HepG2 (cell line): Measurements from ENCODE around the gene MICA. TPM values are rescaled to one million over a fixed set of nuclear protein-coding genes. Genes with fewer than 3 reads are reported as not detected.

Source experiments
- ATF7-NPFF ChIP-seq: sonication (generic); formaldehyde crosslinking; IDR thresholded peaks from 2 replicates; pipeline ENCODE4 v1.8.1; 2023; ENCODE audit warnings: mild to moderate bottlenecking, low read depth, missing genetic modification reagents, moderate library complexity
- SMARCE1 ChIP-seq: fragments of 450-650 bp; IDR thresholded peaks from 2 replicates; pipeline ENCODE4 v1.6.1; 2017; ENCODE audit warnings: borderline replicate concordance
- ZMYM2 ChIP-seq: sonication (generic); formaldehyde crosslinking; IDR thresholded peaks from 2 replicates; pipeline ENCODE4 v1.8.0; 2022; ENCODE audit warnings: mild to moderate bottlenecking, missing genetic modification reagents
- ZNF550 ChIP-seq: sonication (generic); formaldehyde crosslinking; IDR thresholded peaks from 2 replicates; pipeline ENCODE4 v1.4.0; 2020; ENCODE audit warnings: mild to moderate bottlenecking, missing genetic modification reagents, borderline replicate concordance
- polyA plus RNA-seq, 8 experiments: library from polyadenylated mRNA; depleted of rRNA in 3 of 8; stranded (reverse) in 7 of 8; unstranded in 1 of 8; fragments of >200 nt; fragmentation: Illumina TruSeq in 4 of 8; extraction: Trizol in 4 of 8; gene quantifications; 2 replicates each; pipeline versions ENCODE4 v1.2.1 to v1.2.3, GENCODE V29; 2011 to 2016; ENCODE audit warnings: low read depth in 4 of 8, missing spikeins in 1 of 8, mixed read lengths in 1 of 8; ENCODE audit not compliant: insufficient read depth in 1 of 8
- total RNA-seq, 5 experiments: library from RNA; depleted of rRNA; stranded (reverse); fragments of >200 nt; fragmentation: Illumina TruSeq; extraction: Trizol; gene quantifications; 2 replicates each; pipeline ENCODE4 v1.2.3, GENCODE V29; 2016; ENCODE audit warnings: low read depth in 1 of 5
- TF ChIP-seq, protein P1 (sequence below): sonication (generic); formaldehyde crosslinking; IDR thresholded peaks from 2 replicates; pipeline ENCODE4 v1.5.1; 2020; ENCODE audit warnings: mild to moderate bottlenecking, moderate library complexity, missing genetic modification reagents
- TF ChIP-seq, protein P2 (sequence below): sonication (generic); formaldehyde crosslinking; IDR thresholded peaks from 2 replicates; pipeline ENCODE4 v1.5.0; 2020; ENCODE audit warnings: mild to moderate bottlenecking, missing genetic modification reagents, borderline replicate concordance
- TF ChIP-seq, protein P3 (sequence below): sonication (generic); formaldehyde crosslinking; IDR thresholded peaks from 2 replicates; pipeline ENCODE4 v1.9.0; 2022; ENCODE audit warnings: low read depth, missing genetic modification reagents
- TF ChIP-seq, protein P4 (sequence below): sonication (generic); formaldehyde crosslinking; IDR thresholded peaks from 2 replicates; pipeline ENCODE4 v1.4.0; 2020; ENCODE audit warnings: missing genetic modification reagents; ENCODE audit errors: not compliant biosample characterization
- TF ChIP-seq, protein P5 (sequence below), 2 experiments: sonication (generic) in 1 of 2; formaldehyde crosslinking in 1 of 2; IDR thresholded peaks; 2 replicates each; pipeline versions ENCODE4 v1.4.0 to v1.6.1; 2016 to 2020; ENCODE audit warnings: borderline replicate concordance in 1 of 2, low read depth in 1 of 2, mild to moderate bottlenecking in 1 of 2, missing genetic modification reagents in 1 of 2

Gene MICA
- total and polyA plus RNA-seq, 2 of the 13 experiments (the other 11 are each of a cell fraction or from before 2014, with no cell fraction given): 21.6 to 38.1 TPM

DNA sequence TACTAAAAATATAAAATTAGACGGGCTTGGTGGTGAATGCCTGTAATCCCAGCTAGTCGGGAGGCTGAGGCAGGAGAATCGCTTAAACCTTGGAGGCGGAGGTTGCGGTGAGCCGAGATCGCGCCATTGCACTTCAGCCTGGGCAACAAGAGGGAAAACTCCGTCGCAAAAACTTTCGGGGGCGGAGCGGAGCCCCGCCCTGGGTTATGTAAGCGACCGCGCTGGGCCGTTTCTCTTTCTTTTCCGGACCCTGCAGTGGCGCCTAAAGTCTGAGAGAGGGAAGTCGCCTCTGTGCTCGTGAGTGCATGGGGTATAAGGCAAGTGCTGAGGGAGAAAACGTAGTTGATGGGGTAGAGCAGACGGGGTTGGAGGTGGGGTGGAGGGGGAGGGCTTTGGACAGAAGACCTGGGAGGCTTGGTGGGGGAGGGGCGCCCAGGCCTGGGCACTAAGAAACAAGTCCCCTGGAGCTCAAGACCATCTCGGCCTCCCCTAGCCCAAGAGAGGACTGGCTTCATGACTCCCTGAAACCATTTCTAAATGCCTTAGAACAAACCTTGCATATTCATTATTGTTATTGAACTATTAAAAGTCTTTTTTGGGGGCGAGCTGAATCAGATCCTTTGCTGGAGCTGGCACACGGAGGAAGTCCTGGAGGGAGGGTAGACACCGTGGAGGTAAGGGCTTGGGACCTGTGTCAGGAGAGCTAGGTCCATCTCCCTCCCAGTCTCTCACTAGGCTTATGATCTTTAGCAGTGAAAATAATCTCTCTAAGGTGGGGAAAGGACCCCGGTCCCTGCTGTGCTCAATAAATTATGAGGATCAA is 2.7 kb upstream of the MICA start (continued):
- TF ChIP-seq, protein P1, sequence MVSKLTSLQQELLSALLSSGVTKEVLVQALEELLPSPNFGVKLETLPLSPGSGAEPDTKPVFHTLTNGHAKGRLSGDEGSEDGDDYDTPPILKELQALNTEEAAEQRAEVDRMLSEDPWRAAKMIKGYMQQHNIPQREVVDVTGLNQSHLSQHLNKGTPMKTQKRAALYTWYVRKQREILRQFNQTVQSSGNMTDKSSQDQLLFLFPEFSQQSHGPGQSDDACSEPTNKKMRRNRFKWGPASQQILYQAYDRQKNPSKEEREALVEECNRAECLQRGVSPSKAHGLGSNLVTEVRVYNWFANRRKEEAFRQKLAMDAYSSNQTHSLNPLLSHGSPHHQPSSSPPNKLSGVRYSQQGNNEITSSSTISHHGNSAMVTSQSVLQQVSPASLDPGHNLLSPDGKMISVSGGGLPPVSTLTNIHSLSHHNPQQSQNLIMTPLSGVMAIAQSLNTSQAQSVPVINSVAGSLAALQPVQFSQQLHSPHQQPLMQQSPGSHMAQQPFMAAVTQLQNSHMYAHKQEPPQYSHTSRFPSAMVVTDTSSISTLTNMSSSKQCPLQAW (CRISPR knock-in tag): 0 out of 2 replicates have a peak, but pooled peaks have one; percentile 10
- TF ChIP-seq ATF7-NPFF (no peak), ZNF550 (CRISPR knock-in tag) (no peak), ZMYM2 (CRISPR knock-in tag) (no peak), SMARCE1 (no peak)
- TF ChIP-seq, protein P2, sequence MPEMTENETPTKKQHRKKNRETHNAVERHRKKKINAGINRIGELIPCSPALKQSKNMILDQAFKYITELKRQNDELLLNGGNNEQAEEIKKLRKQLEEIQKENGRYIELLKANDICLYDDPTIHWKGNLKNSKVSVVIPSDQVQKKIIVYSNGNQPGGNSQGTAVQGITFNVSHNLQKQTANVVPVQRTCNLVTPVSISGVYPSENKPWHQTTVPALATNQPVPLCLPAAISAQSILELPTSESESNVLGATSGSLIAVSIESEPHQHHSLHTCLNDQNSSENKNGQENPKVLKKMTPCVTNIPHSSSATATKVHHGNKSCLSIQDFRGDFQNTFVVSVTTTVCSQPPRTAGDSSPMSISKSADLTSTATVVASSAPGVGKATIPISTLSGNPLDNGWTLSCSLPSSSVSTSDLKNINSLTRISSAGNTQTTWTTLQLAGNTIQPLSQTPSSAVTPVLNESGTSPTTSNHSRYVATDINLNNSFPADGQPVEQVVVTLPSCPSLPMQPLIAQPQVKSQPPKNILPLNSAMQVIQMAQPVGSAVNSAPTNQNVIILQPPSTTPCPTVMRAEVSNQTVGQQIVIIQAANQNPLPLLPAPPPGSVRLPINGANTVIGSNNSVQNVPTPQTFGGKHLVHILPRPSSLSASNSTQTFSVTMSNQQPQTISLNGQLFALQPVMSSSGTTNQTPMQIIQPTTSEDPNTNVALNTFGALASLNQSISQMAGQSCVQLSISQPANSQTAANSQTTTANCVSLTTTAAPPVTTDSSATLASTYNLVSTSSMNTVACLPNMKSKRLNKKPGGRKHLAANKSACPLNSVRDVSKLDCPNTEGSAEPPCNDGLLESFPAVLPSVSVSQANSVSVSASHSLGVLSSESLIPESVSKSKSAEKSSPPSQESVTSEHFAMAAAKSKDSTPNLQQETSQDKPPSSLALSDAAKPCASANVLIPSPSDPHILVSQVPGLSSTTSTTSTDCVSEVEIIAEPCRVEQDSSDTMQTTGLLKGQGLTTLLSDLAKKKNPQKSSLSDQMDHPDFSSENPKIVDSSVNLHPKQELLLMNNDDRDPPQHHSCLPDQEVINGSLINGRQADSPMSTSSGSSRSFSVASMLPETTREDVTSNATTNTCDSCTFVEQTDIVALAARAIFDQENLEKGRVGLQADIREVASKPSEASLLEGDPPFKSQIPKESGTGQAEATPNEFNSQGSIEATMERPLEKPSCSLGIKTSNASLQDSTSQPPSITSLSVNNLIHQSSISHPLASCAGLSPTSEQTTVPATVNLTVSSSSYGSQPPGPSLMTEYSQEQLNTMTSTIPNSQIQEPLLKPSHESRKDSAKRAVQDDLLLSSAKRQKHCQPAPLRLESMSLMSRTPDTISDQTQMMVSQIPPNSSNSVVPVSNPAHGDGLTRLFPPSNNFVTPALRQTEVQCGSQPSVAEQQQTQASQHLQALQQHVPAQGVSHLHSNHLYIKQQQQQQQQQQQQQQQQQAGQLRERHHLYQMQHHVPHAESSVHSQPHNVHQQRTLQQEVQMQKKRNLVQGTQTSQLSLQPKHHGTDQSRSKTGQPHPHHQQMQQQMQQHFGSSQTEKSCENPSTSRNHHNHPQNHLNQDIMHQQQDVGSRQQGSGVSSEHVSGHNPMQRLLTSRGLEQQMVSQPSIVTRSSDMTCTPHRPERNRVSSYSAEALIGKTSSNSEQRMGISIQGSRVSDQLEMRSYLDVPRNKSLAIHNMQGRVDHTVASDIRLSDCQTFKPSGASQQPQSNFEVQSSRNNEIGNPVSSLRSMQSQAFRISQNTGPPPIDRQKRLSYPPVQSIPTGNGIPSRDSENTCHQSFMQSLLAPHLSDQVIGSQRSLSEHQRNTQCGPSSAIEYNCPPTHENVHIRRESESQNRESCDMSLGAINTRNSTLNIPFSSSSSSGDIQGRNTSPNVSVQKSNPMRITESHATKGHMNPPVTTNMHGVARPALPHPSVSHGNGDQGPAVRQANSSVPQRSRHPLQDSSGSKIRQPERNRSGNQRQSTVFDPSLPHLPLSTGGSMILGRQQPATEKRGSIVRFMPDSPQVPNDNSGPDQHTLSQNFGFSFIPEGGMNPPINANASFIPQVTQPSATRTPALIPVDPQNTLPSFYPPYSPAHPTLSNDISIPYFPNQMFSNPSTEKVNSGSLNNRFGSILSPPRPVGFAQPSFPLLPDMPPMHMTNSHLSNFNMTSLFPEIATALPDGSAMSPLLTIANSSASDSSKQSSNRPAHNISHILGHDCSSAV (CRISPR knock-in tag): no peak
- TF ChIP-seq, protein P3, sequence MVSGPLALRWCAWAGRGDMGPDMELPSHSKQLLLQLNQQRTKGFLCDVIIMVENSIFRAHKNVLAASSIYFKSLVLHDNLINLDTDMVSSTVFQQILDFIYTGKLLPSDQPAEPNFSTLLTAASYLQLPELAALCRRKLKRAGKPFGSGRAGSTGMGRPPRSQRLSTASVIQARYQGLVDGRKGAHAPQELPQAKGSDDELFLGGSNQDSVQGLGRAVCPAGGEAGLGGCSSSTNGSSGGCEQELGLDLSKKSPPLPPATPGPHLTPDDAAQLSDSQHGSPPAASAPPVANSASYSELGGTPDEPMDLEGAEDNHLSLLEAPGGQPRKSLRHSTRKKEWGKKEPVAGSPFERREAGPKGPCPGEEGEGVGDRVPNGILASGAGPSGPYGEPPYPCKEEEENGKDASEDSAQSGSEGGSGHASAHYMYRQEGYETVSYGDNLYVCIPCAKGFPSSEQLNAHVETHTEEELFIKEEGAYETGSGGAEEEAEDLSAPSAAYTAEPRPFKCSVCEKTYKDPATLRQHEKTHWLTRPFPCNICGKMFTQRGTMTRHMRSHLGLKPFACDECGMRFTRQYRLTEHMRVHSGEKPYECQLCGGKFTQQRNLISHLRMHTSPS: no peak
- TF ChIP-seq, protein P4, sequence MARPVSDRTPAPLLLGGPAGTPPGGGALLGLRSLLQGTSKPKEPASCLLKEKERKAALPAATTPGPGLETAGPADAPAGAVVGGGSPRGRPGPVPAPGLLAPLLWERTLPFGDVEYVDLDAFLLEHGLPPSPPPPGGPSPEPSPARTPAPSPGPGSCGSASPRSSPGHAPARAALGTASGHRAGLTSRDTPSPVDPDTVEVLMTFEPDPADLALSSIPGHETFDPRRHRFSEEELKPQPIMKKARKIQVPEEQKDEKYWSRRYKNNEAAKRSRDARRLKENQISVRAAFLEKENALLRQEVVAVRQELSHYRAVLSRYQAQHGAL: no peak
- TF ChIP-seq, protein P5, sequence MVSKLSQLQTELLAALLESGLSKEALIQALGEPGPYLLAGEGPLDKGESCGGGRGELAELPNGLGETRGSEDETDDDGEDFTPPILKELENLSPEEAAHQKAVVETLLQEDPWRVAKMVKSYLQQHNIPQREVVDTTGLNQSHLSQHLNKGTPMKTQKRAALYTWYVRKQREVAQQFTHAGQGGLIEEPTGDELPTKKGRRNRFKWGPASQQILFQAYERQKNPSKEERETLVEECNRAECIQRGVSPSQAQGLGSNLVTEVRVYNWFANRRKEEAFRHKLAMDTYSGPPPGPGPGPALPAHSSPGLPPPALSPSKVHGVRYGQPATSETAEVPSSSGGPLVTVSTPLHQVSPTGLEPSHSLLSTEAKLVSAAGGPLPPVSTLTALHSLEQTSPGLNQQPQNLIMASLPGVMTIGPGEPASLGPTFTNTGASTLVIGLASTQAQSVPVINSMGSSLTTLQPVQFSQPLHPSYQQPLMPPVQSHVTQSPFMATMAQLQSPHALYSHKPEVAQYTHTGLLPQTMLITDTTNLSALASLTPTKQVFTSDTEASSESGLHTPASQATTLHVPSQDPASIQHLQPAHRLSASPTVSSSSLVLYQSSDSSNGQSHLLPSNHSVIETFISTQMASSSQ (IDR thresholded peaks at IDR 0.05; ENCODE audit: low read depth): no peak
- TF ChIP-seq, protein P5 (CRISPR knock-in tag; IDR thresholded peaks at IDR 0.05; ENCODE audit: borderline replicate concordance): no peak
